ENCODE data around the gene FARP1. TPM values are rescaled to one million over a fixed set of nuclear protein-coding genes. Genes with fewer than 3 reads are reported as not detected.
A peak's percentile ranks its signal among the peaks of the same experiment; 100 is the strongest.

Gene FARP1
- total and polyA plus RNA-seq, 2 of the 13 experiments (the other 11 are each of a cell fraction or from before 2014, with no cell fraction given): 70.6 to 126 TPM

GRCh38 chr13:98267080-98267912 lies 124.4 kb downstream of the FARP1 start (continued):
- TF ChIP-seq ZNF362 (CRISPR knock-in tag; IDR thresholded peaks at IDR 0.05; ENCODE audit: borderline replicate concordance) (peak; percentile 66; the same call in 1 of the 2 replicates), ZBTB26 (CRISPR knock-in tag; IDR thresholded peaks at IDR 0.05; ENCODE audit: borderline replicate concordance) (0 out of 2 replicates have a peak, but pooled peaks have one; percentile 15)

- POLR2A ChIA-PET: interaction anchor here (0.9 to 1.8 kb wide), 4 partner anchors 14 to 127 kb away, joined by 3 to 9 read pairs (median 6); no protein-coding TSS in a partner anchor
- Histone ChIP-seq H3K27ac (ENCODE audit: extremely low read length, insufficient read depth, low read length) (peak overlapping the region; percentile 80), H3K4me2 (ENCODE audit: low read depth, low read length) (peak overlapping the region; percentile 86), H4K20me1 (ENCODE audit: insufficient read depth, low read length) (peaks cover 12% of the 10 kb centered on the region; the same call in 1 of the 2 replicates), H3K27me3 (ENCODE audit: control insufficient read depth in 1 of 2, insufficient read depth in 2 of 2, low read length in 2 of 2) (no peaks in the 10 kb centered on the region), H3K36me3 (replicated peaks in 1 of 2; ENCODE audit: control insufficient read depth in 1 of 2, insufficient read depth in 2 of 2, low read length in 2 of 2) (peaks cover 2 to 7% of the 10 kb centered on the region in 2 experiments; a peak in 2 of 5 replicates), H3K9me3 (ENCODE audit: low read length) (no peaks in the 10 kb centered on the region), H3K79me2 (ENCODE audit: insufficient read depth, low read length) (peaks cover 78% of the 10 kb centered on the region), H3K4me3 (replicated peaks in 1 of 3; ENCODE audit: insufficient read depth in 1 of 3, low read depth in 2 of 3, low read length in 3 of 3) (peak overlapping the region in 2 of 3 experiments; percentile 25 to 36; a peak in 3 of 6 replicates), H2AFZ (ENCODE audit: low read length) (no peak overlapping the region), H3K9ac (ENCODE audit: insufficient read depth, low read depth, low read length) (no peak overlapping the region), H3K4me1 (ENCODE audit: insufficient read depth, low read length) (peaks cover 98% of the 10 kb centered on the region)
- 5% methylated on average over 4 of the region's 4 CpGs for WGBS (ENCODE audit: low lambda C conversion rate)
- CTCF ChIA-PET (ENCODE audit: low intra/inter-chr PET ratio, low total read pairs): no interaction called here
- intact Hi-C loops (cut with micrococcal nuclease; ENCODE audit: unreplicated experiment): loop anchor here (10.0 kb wide), 1 partner anchor 245 kb away; no protein-coding TSS in a partner anchor
- peak; percentile 79 for FAIRE-seq
- DNase-seq (ENCODE audit: low spot score): peak; percentile 87
- in situ Hi-C loops (cut with HindIII; ENCODE audit: extremely low pct_ligation_motif_present, low pct_unique_long_range_greater_than_20kb): no loop called here
- peak; percentile 23 for ATAC-seq
- no TSS peak for BruUV-seq (replicated peaks)
- TF ChIP-seq SRF (IDR thresholded peaks at IDR 0.05; ENCODE audit: low read depth, low read length): no peak
- TF ChIP-seq CHD2 (IDR thresholded peaks at IDR 0.05; ENCODE audit: low read depth, low read length): no peak
- TF ChIP-seq SALL1 (CRISPR knock-in tag; IDR thresholded peaks at IDR 0.05): peak; percentile 82; the same call in 1 of the 2 replicates
- peak; percentile 74 for TF ChIP-seq HNF4G (IDR thresholded peaks at IDR 0.05; ENCODE audit: borderline replicate concordance, low read depth, low read length)
- 0 out of 2 replicates have a peak, but pooled peaks have one; percentile 34 for TF ChIP-seq HNF4G (CRISPR knock-in tag; IDR thresholded peaks at IDR 0.05; ENCODE audit: borderline replicate concordance, low read depth)
- peak; percentile 29; the same call in 1 of the 2 replicates for TF ChIP-seq NCOR1 (IDR thresholded peaks at IDR 0.05; ENCODE audit: borderline replicate concordance, low read length)
- TF ChIP-seq MAF1 (CRISPR knock-in tag; IDR thresholded peaks at IDR 0.05; ENCODE audit: borderline replicate concordance): no peak
- no peak for TF ChIP-seq JDP2 (CRISPR knock-in tag; IDR thresholded peaks at IDR 0.05; ENCODE audit: borderline replicate concordance)
- peak; percentile 67 for TF ChIP-seq ATF2 (CRISPR knock-in tag; IDR thresholded peaks at IDR 0.05)
- peak; percentile 64; the same call in 1 of the 2 replicates for TF ChIP-seq THRA (CRISPR knock-in tag; IDR thresholded peaks at IDR 0.05; ENCODE audit: borderline replicate concordance)
Measured at GRCh38 chr13:98269386-98269785, 126.5 kb downstream of the FARP1 start.

All from HepG2 (cell line).